Measurements from ENCODE around the gene DNAH1.

Gene DNAH1

GRCh38 chr3:52380023-52380422 is 63.9 kb downstream of the DNAH1 start:
- FAIRE-seq (no peak), DNase-seq (ENCODE audit: extremely low spot score, insufficient read length, low read depth) (no peak)

- no peak for DNase-seq (ENCODE audit: extremely low spot score, insufficient read length, low read depth)
- FAIRE-seq: no peak
Observed at GRCh38 chr3:52381623-52382022, 65.5 kb downstream of the DNAH1 start.

- no peak for FAIRE-seq
- DNase-seq (ENCODE audit: extremely low spot score, insufficient read length, low read depth): no peak
Observed at GRCh38 chr3:52383446-52383845, 67.3 kb downstream of the DNAH1 start.

GRCh38 chr3:52384019-52384761 is 68.1 kb downstream of the DNAH1 start:
- no peak for FAIRE-seq
- DNase-seq (ENCODE audit: extremely low spot score, insufficient read length, low read depth): no peak

- peak; percentile 66 for FAIRE-seq
- DNase-seq (ENCODE audit: extremely low spot score, insufficient read length, low read depth): peak; percentile 40
Observed at GRCh38 chr3:52385157-52385556, 69.0 kb downstream of the DNAH1 start.

- DNase-seq (ENCODE audit: extremely low spot score, insufficient read length, low read depth) (no peak), FAIRE-seq (no peak)
Observed at GRCh38 chr3:52387481-52387880, 71.4 kb downstream of the DNAH1 start.

- FAIRE-seq: no peak
- no peak for DNase-seq (ENCODE audit: extremely low spot score, insufficient read length, low read depth)
Observed at GRCh38 chr3:52388348-52388821, 72.3 kb downstream of the DNAH1 start.

GRCh38 chr3:52388933-52389332 is 72.8 kb downstream of the DNAH1 start:
- no peak for DNase-seq (ENCODE audit: extremely low spot score, insufficient read length, low read depth)
- no peak for FAIRE-seq

GRCh38 chr3:52391096-52391495 is 75.0 kb downstream of the DNAH1 start:
- FAIRE-seq: no peak

GRCh38 chr3:52392216-52392930 is 76.3 kb downstream of the DNAH1 start:
- no peak for FAIRE-seq

More at GRCh38 chr3:52391096-52391495, 75.0 kb downstream of the DNAH1 start:
- DNase-seq (ENCODE audit: extremely low spot score, insufficient read length, low read depth): no peak

GRCh38 chr3:52393131-52393807 is 77.2 kb downstream of the DNAH1 start:
- no peak for DNase-seq (ENCODE audit: extremely low spot score, insufficient read length, low read depth)

More at GRCh38 chr3:52392216-52392930, 76.3 kb downstream of the DNAH1 start:
- DNase-seq (ENCODE audit: extremely low spot score, insufficient read length, low read depth): no peak

GRCh38 chr3:52393959-52394670 is 78.0 kb downstream of the DNAH1 start:
- FAIRE-seq (no peak), DNase-seq (ENCODE audit: extremely low spot score, insufficient read length, low read depth) (no peak)

More at GRCh38 chr3:52393131-52393807, 77.2 kb downstream of the DNAH1 start:
- FAIRE-seq: no peak

GRCh38 chr3:52394751-52395502 is 78.8 kb downstream of the DNAH1 start:
- FAIRE-seq (no peak), DNase-seq (ENCODE audit: extremely low spot score, insufficient read length, low read depth) (no peak)

GRCh38 chr3:52395503-52395865 is 79.4 kb downstream of the DNAH1 start:
- FAIRE-seq: no peak

GRCh38 chr3:52396011-52396906 is 80.1 kb downstream of the DNAH1 start:
- DNase-seq (ENCODE audit: extremely low spot score, insufficient read length, low read depth) (no peak), FAIRE-seq (no peak)

More at GRCh38 chr3:52395503-52395865, 79.4 kb downstream of the DNAH1 start:
- no peak for DNase-seq (ENCODE audit: extremely low spot score, insufficient read length, low read depth)

GRCh38 chr3:52396907-52397591 is 80.9 kb downstream of the DNAH1 start:
- no peak for FAIRE-seq

GRCh38 chr3:52397676-52398399 is 81.7 kb downstream of the DNAH1 start:
- DNase-seq (ENCODE audit: extremely low spot score, insufficient read length, low read depth) (no peak), FAIRE-seq (no peak)

More at GRCh38 chr3:52396907-52397591, 80.9 kb downstream of the DNAH1 start:
- DNase-seq (ENCODE audit: extremely low spot score, insufficient read length, low read depth): no peak
